GM12878 (cell line): ENCODE measurements around the gene EBPL. TPM values are rescaled to one million over a fixed set of nuclear protein-coding genes. Genes with fewer than 3 reads are reported as not detected.

Experiments used
- ATAC-seq: fragments of 200-7000 bp; cut with Tn5 transposase; 3 replicates; pipeline ENCODE4 v1.9.1; 2020; ENCODE audit warnings: mild to moderate bottlenecking, moderate library complexity
- BruUV-seq: library from RNA; stranded (reverse); fragments of 400-500 nt; replicated peaks from 2 replicates; lab custom pipeline; 2021; lab: Mats Ljungman, UMichigan
- CTCF ChIA-PET: fragments of 300-600 bp; sonication (Branson Sonifier 250); formaldehyde crosslinking; extraction: SDS; loops from one replicate; lab custom pipeline; 2021; ENCODE audit warnings: inconsistent platforms; lab: Yijun Ruan, JAX
- POLR2A ChIA-PET: fragments of 350-600 bp; formaldehyde crosslinking; extraction: SDS; loops from one replicate; lab custom pipeline; 2021; ENCODE audit warnings: inconsistent platforms; lab: Charles Lee
- RAD21 ChIA-PET: fragments of 300-600 bp; sonication (Branson Sonifier 250); formaldehyde crosslinking; loops from one replicate; lab custom pipeline; 2023; ENCODE audit warnings: antibody characterized with exemption; ENCODE audit not compliant: unreplicated experiment; lab: Charles Lee
- SMC1A ChIA-PET: fragments of 300-600 bp; sonication (Branson Sonifier 250); formaldehyde crosslinking; loops from one replicate; lab custom pipeline; 2023; ENCODE audit not compliant: unreplicated experiment, uncharacterized antibody; lab: Charles Lee
- DNase-seq: peaks from one replicate; pipeline ENCODE4 v3.0.0-alpha.2; 2011; ENCODE audit warnings: low read depth, low spot score
- FAIRE-seq: peaks from 3 replicates; lab custom pipeline; 2011; peaks lifted over from hg19 to GRCh38; lab: Jason Lieb, UNC
- H2AFZ ChIP-seq: 2 replicates; pipeline ENCODE4 v1.6.0; 2011; ENCODE audit warnings: low read depth, low read length, control low read depth; ENCODE audit not compliant: control insufficient read depth
- H3K27ac ChIP-seq: 2 replicates; pipeline ENCODE4 v1.5.1; 2011; ENCODE audit warnings: control low read depth; ENCODE audit not compliant: control insufficient read depth, insufficient read depth
- H3K27me3 ChIP-seq, 2 experiments: replicated peaks in 1 of 2; 2 replicates each; pipeline versions ENCODE4 v1.6.0 to v1.6.1; 2011; ENCODE audit warnings: low read length in 1 of 2; ENCODE audit not compliant: control insufficient read depth in 2 of 2, insufficient read depth in 2 of 2
- H3K36me3 ChIP-seq, 2 experiments: 2 replicates each; pipeline ENCODE4 v1.5.1; 2011; ENCODE audit warnings: low read length in 1 of 2; ENCODE audit not compliant: control insufficient read depth in 2 of 2, insufficient read depth in 2 of 2
- H3K4me1 ChIP-seq: 2 replicates; pipeline ENCODE4 v1.6.1; 2011; ENCODE audit warnings: mild to moderate bottlenecking, low read length, moderate library complexity, mixed read lengths; ENCODE audit not compliant: control insufficient read depth, insufficient read depth
- H3K4me2 ChIP-seq: 2 replicates; pipeline ENCODE4 v1.6.0; 2011; ENCODE audit warnings: control low read depth; ENCODE audit not compliant: control insufficient read depth, insufficient read depth
- H3K4me3 ChIP-seq: fragments of 200-600 bp; sonication (generic); 2 replicates; pipeline ENCODE4 v1.5.1; 2016
- H3K79me2 ChIP-seq: 2 replicates; pipeline ENCODE4 v1.6.0; 2011; ENCODE audit warnings: low read length; ENCODE audit not compliant: control insufficient read depth, insufficient read depth
- H3K9ac ChIP-seq: 2 replicates; pipeline ENCODE4 v1.8.0; 2011; ENCODE audit warnings: low read length, control low read depth, mixed read lengths; ENCODE audit not compliant: control insufficient read depth, insufficient read depth
- H3K9me3 ChIP-seq: replicated peaks from 3 replicates; pipeline ENCODE4 v1.5.1; 2011; ENCODE audit warnings: mild to moderate bottlenecking, low read length; ENCODE audit not compliant: control insufficient read depth, insufficient read depth
- H4K20me1 ChIP-seq: 2 replicates; pipeline ENCODE4 v1.6.0; 2011; ENCODE audit not compliant: control insufficient read depth, insufficient read depth
- CEBPB ChIP-seq, 2 experiments: fragments of 150-350 bp in 1 of 2; IDR thresholded peaks; 2 replicates each; pipeline ENCODE4 v1.6.1; 2012 to 2014; ENCODE audit warnings: low read depth in 2 of 2, low read length in 2 of 2, borderline replicate concordance in 1 of 2, inconsistent platforms in 1 of 2
- ETV6 ChIP-seq, 2 experiments: fragments of 450-650 bp in 1 of 2; IDR thresholded peaks in 1 of 2; conservative IDR thresholded peaks in 1 of 2; 2 replicates each; pipeline ENCODE4 v1.6.1; 2014; ENCODE audit warnings: antibody characterized with exemption in 1 of 2, borderline replicate concordance in 1 of 2, low read depth in 1 of 2, mild to moderate bottlenecking in 1 of 2, moderate library complexity in 1 of 2
- FOS ChIP-seq: IDR thresholded peaks from 3 replicates; pipeline ENCODE4 v1.6.1; 2011; ENCODE audit warnings: borderline replicate concordance; ENCODE audit not compliant: insufficient read length; ENCODE audit errors: extremely low read depth
- JUND ChIP-seq: IDR thresholded peaks from 2 replicates; pipeline ENCODE4 v1.6.1; 2012; ENCODE audit warnings: low read depth, mild to moderate bottlenecking, low read length, improper control_type of control experiment, moderate library complexity
- MXI1 ChIP-seq: fragments of 150-350 bp; IDR thresholded peaks from 2 replicates; pipeline ENCODE4 v1.6.1; 2011; ENCODE audit warnings: low read depth, mild to moderate bottlenecking, inconsistent platforms, low read length, improper control_type of control experiment
- RFX5 ChIP-seq: IDR thresholded peaks from 2 replicates; pipeline ENCODE4 v1.6.1; 2011; ENCODE audit warnings: low read depth, low read length, improper control_type of control experiment
- SREBF2 ChIP-seq: IDR thresholded peaks from 2 replicates; pipeline ENCODE4 v1.6.1; 2012; ENCODE audit warnings: mild to moderate bottlenecking, low read length
- SUZ12 ChIP-seq: fragments of 200-600 bp; sonication (generic); IDR thresholded peaks from one replicate; pipeline ENCODE4 v1.6.1; 2018; ENCODE audit warnings: antibody characterized with exemption, mild to moderate bottlenecking; ENCODE audit not compliant: unreplicated experiment
- TCF7 ChIP-seq: IDR thresholded peaks from 2 replicates; pipeline ENCODE4 v1.6.1; 2014; ENCODE audit warnings: antibody characterized with exemption, borderline replicate concordance
- ZBED1 ChIP-seq: IDR thresholded peaks from 2 replicates; pipeline ENCODE4 v1.6.1; 2016; ENCODE audit warnings: borderline replicate concordance
- ZNF274 ChIP-seq: IDR thresholded peaks from one replicate; pipeline ENCODE4 v1.8.0; 2011; ENCODE audit not compliant: insufficient read length, insufficient read depth
- WGBS: methylation state at CpG from one replicate; pipeline ENCODE4 v1.1.6; 2016; ENCODE audit warnings: low lambda C conversion rate; ENCODE audit not compliant: insufficient replicate concordance, insufficient coverage; ENCODE audit errors: missing lambda C conversion rate; 5-methylcytosine and 5-hydroxymethylcytosine counted together
- in situ Hi-C: fragments of 300-500 bp; cut with MboI; formaldehyde crosslinking; loops from 9 replicates; pipeline ENCODE4 v1.14.3; 2018; ENCODE audit warnings: mixed read lengths
- intact Hi-C: fragments of 100-400 bp; cut with micrococcal nuclease; formaldehyde crosslinking; loops from one replicate; pipeline ENCODE4 v1.14.2; 2022; ENCODE audit not compliant: unreplicated experiment
- polyA plus RNA-seq, 11 experiments: library from polyadenylated mRNA; depleted of rRNA in 4 of 11; unstranded in 6 of 11; stranded (reverse) in 5 of 11; fragments of >200 nt; fragmentation: Nextera tagmentation in 4 of 11; fragmentation: Illumina TruSeq in 1 of 11; extraction: Ambion mirVana in 4 of 11; extraction: Trizol in 1 of 11; gene quantifications; 1 replicate in 1 of 11; 2 replicates in 10 of 11; pipeline versions ENCODE4 v1.2.1 to v1.2.3, GENCODE V29; 2011 to 2016; ENCODE audit warnings: inconsistent platforms in 2 of 11, missing spikeins in 2 of 11, low read depth in 1 of 11
- total RNA-seq, 4 experiments: library from RNA; depleted of rRNA in 3 of 4; stranded (reverse); fragments of >200 nt in 3 of 4; fragmentation: Illumina TruSeq in 1 of 4; extraction: Trizol in 1 of 4; gene quantifications; 2 replicates each; pipeline versions ENCODE4 v1.2.1 to v1.2.3, GENCODE V29; 2013 to 2021
- TF ChIP-seq, protein P1 (sequence below): fragments of 450-650 bp; IDR thresholded peaks from 2 replicates; pipeline ENCODE4 v1.6.1; 2017; ENCODE audit warnings: mild to moderate bottlenecking, moderate library complexity
- TF ChIP-seq, protein P2 (sequence below): fragments of 150-350 bp; IDR thresholded peaks from 2 replicates; pipeline ENCODE4 v1.6.1; 2016; ENCODE audit warnings: low read depth, low read length
- TF ChIP-seq, protein P3 (sequence below): fragments of 450-650 bp; formaldehyde crosslinking; IDR thresholded peaks from 2 replicates; pipeline ENCODE4 v1.4.0; 2020; ENCODE audit warnings: mild to moderate bottlenecking, moderate library complexity

Gene EBPL
- total and polyA plus RNA-seq, 10 of the 15 experiments (the other 5 are each of a cell fraction or from before 2014, with no cell fraction given) = 6.2 to 72.8 (median 43.5) TPM

DNA sequence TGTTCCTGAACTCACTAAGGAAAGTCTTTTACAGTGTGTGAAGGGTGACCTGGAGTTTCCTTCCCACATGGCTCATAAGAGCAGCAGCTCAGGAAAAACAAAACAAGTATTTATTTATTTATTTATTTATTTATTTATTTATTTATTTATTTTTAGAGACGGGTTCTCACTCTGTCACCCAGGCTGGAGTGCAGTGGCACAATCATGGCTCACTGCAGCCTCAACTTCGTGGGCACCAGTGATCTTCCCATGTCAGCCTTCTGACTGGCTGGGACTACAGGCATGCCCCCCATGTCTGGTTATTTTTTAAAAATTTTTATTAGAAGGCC is 52.6 kb downstream of the EBPL start:
- Histone ChIP-seq H3K79me2 (no peaks in the 10 kb centered on the region), H3K4me2 (no peak overlapping the region), H3K9me3 (no peaks in the 10 kb centered on the region), H3K9ac (no peak overlapping the region), H3K4me1 (peaks cover 7% of the 10 kb centered on the region; the same call in 1 of the 2 replicates), H4K20me1 (no peaks in the 10 kb centered on the region), H2AFZ (no peak overlapping the region), H3K36me3 (no peaks in the 10 kb centered on the region), H3K4me3 (no peak overlapping the region), H3K27me3 (no peaks in the 10 kb centered on the region), H3K27ac (no peak overlapping the region)
- ChIA-PET RAD21 (no interaction called here), CTCF (no interaction called here), SMC1A (interaction anchor here (1.1 kb wide), 1 partner anchor 107 kb away, joined by 3 read pairs; no protein-coding TSS in a partner anchor), POLR2A (no interaction called here)
- WGBS = 50% methylated on average over 2 of the region's 2 CpGs
- no TSS peak for BruUV-seq
- in situ Hi-C loops (no loop called here), intact Hi-C loops (no loop called here)
- DNase-seq (no peak), FAIRE-seq (no peak), ATAC-seq (no peak)
- TF ChIP-seq SUZ12 = no peak
- TF ChIP-seq JUND = no peak
- TF ChIP-seq MXI1 = no peak
- TF ChIP-seq ZBED1 = no peak
- TF ChIP-seq, protein P1, sequence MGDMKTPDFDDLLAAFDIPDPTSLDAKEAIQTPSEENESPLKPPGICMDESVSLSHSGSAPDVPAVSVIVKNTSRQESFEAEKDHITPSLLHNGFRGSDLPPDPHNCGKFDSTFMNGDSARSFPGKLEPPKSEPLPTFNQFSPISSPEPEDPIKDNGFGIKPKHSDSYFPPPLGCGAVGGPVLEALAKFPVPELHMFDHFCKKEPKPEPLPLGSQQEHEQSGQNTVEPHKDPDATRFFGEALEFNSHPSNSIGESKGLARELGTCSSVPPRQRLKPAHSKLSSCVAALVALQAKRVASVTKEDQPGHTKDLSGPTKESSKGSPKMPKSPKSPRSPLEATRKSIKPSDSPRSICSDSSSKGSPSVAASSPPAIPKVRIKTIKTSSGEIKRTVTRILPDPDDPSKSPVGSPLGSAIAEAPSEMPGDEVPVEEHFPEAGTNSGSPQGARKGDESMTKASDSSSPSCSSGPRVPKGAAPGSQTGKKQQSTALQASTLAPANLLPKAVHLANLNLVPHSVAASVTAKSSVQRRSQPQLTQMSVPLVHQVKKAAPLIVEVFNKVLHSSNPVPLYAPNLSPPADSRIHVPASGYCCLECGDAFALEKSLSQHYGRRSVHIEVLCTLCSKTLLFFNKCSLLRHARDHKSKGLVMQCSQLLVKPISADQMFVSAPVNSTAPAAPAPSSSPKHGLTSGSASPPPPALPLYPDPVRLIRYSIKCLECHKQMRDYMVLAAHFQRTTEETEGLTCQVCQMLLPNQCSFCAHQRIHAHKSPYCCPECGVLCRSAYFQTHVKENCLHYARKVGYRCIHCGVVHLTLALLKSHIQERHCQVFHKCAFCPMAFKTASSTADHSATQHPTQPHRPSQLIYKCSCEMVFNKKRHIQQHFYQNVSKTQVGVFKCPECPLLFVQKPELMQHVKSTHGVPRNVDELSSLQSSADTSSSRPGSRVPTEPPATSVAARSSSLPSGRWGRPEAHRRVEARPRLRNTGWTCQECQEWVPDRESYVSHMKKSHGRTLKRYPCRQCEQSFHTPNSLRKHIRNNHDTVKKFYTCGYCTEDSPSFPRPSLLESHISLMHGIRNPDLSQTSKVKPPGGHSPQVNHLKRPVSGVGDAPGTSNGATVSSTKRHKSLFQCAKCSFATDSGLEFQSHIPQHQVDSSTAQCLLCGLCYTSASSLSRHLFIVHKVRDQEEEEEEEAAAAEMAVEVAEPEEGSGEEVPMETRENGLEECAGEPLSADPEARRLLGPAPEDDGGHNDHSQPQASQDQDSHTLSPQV = no peak
- TF ChIP-seq CEBPB (IDR thresholded peaks at IDR 0.05; ENCODE audit: borderline replicate concordance in 1 of 2, low read depth in 2 of 2, low read length in 2 of 2) = no peak
- TF ChIP-seq, protein P2, sequence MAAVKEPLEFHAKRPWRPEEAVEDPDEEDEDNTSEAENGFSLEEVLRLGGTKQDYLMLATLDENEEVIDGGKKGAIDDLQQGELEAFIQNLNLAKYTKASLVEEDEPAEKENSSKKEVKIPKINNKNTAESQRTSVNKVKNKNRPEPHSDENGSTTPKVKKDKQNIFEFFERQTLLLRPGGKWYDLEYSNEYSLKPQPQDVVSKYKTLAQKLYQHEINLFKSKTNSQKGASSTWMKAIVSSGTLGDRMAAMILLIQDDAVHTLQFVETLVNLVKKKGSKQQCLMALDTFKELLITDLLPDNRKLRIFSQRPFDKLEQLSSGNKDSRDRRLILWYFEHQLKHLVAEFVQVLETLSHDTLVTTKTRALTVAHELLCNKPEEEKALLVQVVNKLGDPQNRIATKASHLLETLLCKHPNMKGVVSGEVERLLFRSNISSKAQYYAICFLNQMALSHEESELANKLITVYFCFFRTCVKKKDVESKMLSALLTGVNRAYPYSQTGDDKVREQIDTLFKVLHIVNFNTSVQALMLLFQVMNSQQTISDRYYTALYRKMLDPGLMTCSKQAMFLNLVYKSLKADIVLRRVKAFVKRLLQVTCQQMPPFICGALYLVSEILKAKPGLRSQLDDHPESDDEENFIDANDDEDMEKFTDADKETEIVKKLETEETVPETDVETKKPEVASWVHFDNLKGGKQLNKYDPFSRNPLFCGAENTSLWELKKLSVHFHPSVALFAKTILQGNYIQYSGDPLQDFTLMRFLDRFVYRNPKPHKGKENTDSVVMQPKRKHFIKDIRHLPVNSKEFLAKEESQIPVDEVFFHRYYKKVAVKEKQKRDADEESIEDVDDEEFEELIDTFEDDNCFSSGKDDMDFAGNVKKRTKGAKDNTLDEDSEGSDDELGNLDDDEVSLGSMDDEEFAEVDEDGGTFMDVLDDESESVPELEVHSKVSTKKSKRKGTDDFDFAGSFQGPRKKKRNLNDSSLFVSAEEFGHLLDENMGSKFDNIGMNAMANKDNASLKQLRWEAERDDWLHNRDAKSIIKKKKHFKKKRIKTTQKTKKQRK = no peak
- no peak for TF ChIP-seq TCF7
- TF ChIP-seq ETV6 (conservative IDR thresholded peaks at IDR 0.05 in 1 of 2, IDR thresholded peaks at IDR 0.05 in 1 of 2; ENCODE audit: borderline replicate concordance in 1 of 2, low read depth in 1 of 2) = no peak
- no peak for TF ChIP-seq RFX5
- TF ChIP-seq SREBF2 = no peak
- TF ChIP-seq ZNF274 = no peak
- no peak for TF ChIP-seq FOS
- TF ChIP-seq, protein P3, sequence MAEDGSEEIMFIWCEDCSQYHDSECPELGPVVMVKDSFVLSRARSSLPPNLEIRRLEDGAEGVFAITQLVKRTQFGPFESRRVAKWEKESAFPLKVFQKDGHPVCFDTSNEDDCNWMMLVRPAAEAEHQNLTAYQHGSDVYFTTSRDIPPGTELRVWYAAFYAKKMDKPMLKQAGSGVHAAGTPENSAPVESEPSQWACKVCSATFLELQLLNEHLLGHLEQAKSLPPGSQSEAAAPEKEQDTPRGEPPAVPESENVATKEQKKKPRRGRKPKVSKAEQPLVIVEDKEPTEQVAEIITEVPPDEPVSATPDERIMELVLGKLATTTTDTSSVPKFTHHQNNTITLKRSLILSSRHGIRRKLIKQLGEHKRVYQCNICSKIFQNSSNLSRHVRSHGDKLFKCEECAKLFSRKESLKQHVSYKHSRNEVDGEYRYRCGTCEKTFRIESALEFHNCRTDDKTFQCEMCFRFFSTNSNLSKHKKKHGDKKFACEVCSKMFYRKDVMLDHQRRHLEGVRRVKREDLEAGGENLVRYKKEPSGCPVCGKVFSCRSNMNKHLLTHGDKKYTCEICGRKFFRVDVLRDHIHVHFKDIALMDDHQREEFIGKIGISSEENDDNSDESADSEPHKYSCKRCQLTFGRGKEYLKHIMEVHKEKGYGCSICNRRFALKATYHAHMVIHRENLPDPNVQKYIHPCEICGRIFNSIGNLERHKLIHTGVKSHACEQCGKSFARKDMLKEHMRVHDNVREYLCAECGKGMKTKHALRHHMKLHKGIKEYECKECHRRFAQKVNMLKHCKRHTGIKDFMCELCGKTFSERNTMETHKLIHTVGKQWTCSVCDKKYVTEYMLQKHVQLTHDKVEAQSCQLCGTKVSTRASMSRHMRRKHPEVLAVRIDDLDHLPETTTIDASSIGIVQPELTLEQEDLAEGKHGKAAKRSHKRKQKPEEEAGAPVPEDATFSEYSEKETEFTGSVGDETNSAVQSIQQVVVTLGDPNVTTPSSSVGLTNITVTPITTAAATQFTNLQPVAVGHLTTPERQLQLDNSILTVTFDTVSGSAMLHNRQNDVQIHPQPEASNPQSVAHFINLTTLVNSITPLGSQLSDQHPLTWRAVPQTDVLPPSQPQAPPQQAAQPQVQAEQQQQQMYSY (CRISPR knock-in tag) = no peak
